Caco-2 (cell line): ENCODE measurements around the gene XPO5. TPM values are rescaled to one million over a fixed set of nuclear protein-coding genes. Genes with fewer than 3 reads are reported as not detected.

Experiments used
- BruUV-seq: library from RNA; stranded (reverse); fragments of 400-500 nt; replicated peaks from 2 replicates; lab custom pipeline; 2021; lab: Mats Ljungman, UMichigan
- CTCF ChIA-PET: fragments of 300-600 bp; sonication (Branson Sonifier 250); formaldehyde crosslinking; loops from one replicate; lab custom pipeline; 2022; ENCODE audit warnings: antibody characterized with exemption; lab: Charles Lee
- POLR2A ChIA-PET: fragments of 300-600 bp; sonication (Branson Sonifier 250); formaldehyde crosslinking; loops from one replicate; lab custom pipeline; 2022; ENCODE audit warnings: antibody characterized with exemption; lab: Charles Lee
- DNase-seq, 2 experiments: peaks; one replicate each; pipeline versions ENCODE4 v3.0.0 to v3.0.0-alpha.2; 2020 to 2022
- H3K27me3 ChIP-seq: replicated peaks from 2 replicates; pipeline ENCODE4 v1.6.0; 2011; ENCODE audit warnings: low read length; ENCODE audit not compliant: control insufficient read depth, insufficient read depth
- H3K36me3 ChIP-seq: 2 replicates; pipeline ENCODE4 v1.5.1; 2011; ENCODE audit warnings: low read length; ENCODE audit not compliant: control insufficient read depth, insufficient read depth
- H3K4me1 ChIP-seq: fragments of 250-450 bp; sonication (Bioruptor Pico); 2 replicates; pipeline ENCODE4 v1.5.1; 2020; ENCODE audit warnings: mild to moderate bottlenecking
- H3K4me3 ChIP-seq: 2 replicates; pipeline ENCODE4 v1.5.1; 2011; ENCODE audit warnings: low read depth, mild to moderate bottlenecking, control low read depth, low read length
- H3K9me3 ChIP-seq: fragments of 250-450 bp; sonication (Bioruptor Pico); 2 replicates; pipeline ENCODE4 v1.5.1; 2020; ENCODE audit warnings: mild to moderate bottlenecking, moderate library complexity
- H3K27ac Mint-ChIP-seq: one replicate; pipeline ENCODE4 v1.8.0; 2022; ENCODE audit warnings: mixed read lengths; ENCODE audit not compliant: unreplicated experiment
- H3K27me3 Mint-ChIP-seq: one replicate; pipeline ENCODE4 v1.8.0; 2022; ENCODE audit warnings: mixed read lengths; ENCODE audit not compliant: insufficient read depth, unreplicated experiment
- H3K36me3 Mint-ChIP-seq: one replicate; pipeline ENCODE4 v1.8.0; 2022; ENCODE audit warnings: mild to moderate bottlenecking, mixed read lengths; ENCODE audit not compliant: insufficient read depth, unreplicated experiment
- H3K4me1 Mint-ChIP-seq: one replicate; pipeline ENCODE4 v1.8.0; 2022; ENCODE audit warnings: low read depth, mixed read lengths; ENCODE audit not compliant: unreplicated experiment
- H3K4me3 Mint-ChIP-seq: one replicate; pipeline ENCODE4 v1.8.0; 2022; ENCODE audit warnings: mild to moderate bottlenecking, moderate library complexity, mixed read lengths; ENCODE audit not compliant: unreplicated experiment
- H3K9me3 Mint-ChIP-seq: one replicate; pipeline ENCODE4 v1.8.0; 2022; ENCODE audit warnings: mixed read lengths; ENCODE audit not compliant: unreplicated experiment
- intact Hi-C: fragments of 100-400 bp; cut with micrococcal nuclease; formaldehyde crosslinking; loops from one replicate; pipeline ENCODE4 v1.10.0; 2022; ENCODE audit not compliant: unreplicated experiment
- total RNA-seq: library from RNA; stranded (reverse); gene quantifications from 2 replicates; pipeline ENCODE4 v1.2.3, GENCODE V29; 2022
- TF ChIP-seq, protein P1 (sequence below), 2 experiments: fragments of 200-600 bp in 1 of 2; IDR thresholded peaks; 1 replicate in 1 of 2; 2 replicates in 1 of 2; pipeline versions ENCODE4 v1.5.1 to v1.8.0; 2011 to 2022; ENCODE audit warnings: antibody characterized with exemption in 1 of 2, control low read depth in 1 of 2, inconsistent platforms in 1 of 2, low read depth in 1 of 2, low read length in 1 of 2, mild to moderate bottlenecking in 1 of 2, moderate library complexity in 1 of 2; ENCODE audit not compliant: insufficient read depth in 1 of 2, severe bottlenecking in 1 of 2, unreplicated experiment in 1 of 2

The XPO5 gene
- total RNA-seq, 1 experiment from 2014 or later = 79.3 TPM

DNA sequence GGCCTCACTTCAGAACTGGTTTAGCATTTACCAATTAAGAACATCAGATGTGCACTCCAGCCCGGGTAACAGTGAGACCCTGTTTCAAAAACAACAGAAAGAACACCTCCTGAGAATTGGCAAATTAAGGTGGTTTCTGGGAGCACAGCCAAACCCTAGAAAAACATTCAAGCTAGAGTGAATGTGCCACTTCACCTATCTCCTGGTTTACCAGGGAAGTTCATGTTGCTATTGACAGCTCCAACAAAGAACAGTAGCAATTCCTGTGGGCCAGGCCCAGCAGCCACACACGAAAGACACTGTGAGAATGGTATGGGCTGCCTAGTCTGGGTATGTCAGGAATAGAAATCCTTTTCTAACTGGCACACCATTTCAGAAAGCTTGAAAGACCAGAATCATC, 54.0 kb downstream of the XPO5 start:
- Mint-ChIP-seq H3K4me1 (peaks cover 9% of the 10 kb centered on the region), H3K4me3 (no peak overlapping the region), H3K36me3 (peaks cover 46% of the 10 kb centered on the region), H3K27ac (no peak overlapping the region), H3K9me3 (no peaks in the 10 kb centered on the region), H3K27me3 (no peaks in the 10 kb centered on the region)
- TF ChIP-seq, protein P1, sequence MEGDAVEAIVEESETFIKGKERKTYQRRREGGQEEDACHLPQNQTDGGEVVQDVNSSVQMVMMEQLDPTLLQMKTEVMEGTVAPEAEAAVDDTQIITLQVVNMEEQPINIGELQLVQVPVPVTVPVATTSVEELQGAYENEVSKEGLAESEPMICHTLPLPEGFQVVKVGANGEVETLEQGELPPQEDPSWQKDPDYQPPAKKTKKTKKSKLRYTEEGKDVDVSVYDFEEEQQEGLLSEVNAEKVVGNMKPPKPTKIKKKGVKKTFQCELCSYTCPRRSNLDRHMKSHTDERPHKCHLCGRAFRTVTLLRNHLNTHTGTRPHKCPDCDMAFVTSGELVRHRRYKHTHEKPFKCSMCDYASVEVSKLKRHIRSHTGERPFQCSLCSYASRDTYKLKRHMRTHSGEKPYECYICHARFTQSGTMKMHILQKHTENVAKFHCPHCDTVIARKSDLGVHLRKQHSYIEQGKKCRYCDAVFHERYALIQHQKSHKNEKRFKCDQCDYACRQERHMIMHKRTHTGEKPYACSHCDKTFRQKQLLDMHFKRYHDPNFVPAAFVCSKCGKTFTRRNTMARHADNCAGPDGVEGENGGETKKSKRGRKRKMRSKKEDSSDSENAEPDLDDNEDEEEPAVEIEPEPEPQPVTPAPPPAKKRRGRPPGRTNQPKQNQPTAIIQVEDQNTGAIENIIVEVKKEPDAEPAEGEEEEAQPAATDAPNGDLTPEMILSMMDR (IDR thresholded peaks at IDR 0.05; ENCODE audit: insufficient read depth in 1 of 2, low read depth in 1 of 2, low read length in 1 of 2, severe bottlenecking in 1 of 2, unreplicated experiment in 1 of 2) = no peak
- DNase-seq = no peak
- peaks cover 5% of the 10 kb centered on the region for H3K36me3 ChIP-seq
- no peak overlapping the region for H3K4me3 ChIP-seq
- intact Hi-C loops = no loop called here
- BruUV-seq = no TSS peak
- POLR2A ChIA-PET = no interaction called here
- peaks cover 17% of the 10 kb centered on the region for H3K4me1 ChIP-seq
- H3K27me3 ChIP-seq = no peaks in the 10 kb centered on the region
- no peaks in the 10 kb centered on the region for H3K9me3 ChIP-seq
- CTCF ChIA-PET = no interaction called here

DNA sequence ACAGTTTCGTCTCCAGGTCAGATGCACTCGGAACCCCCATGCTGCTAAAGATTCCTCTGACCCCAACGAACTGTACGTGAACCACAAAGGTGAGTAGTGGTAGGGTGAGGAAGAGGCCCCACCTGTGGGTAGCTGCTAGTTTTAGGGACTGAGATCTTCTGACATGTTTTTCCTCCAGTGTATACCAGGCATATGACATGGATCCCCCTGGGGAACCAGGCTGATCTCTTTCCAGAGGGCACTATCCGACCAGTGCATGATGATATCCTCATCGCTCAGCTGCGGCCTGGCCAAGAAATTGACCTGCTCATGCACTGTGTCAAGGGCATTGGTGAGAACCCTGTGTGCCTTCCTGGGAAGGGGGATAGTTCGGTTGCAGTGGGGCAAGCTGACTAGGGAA, 55.7 kb downstream of the XPO5 start:
- Mint-ChIP-seq H3K27ac (no peak overlapping the region), H3K4me3 (no peak overlapping the region), H3K36me3 (peaks cover 28% of the 10 kb centered on the region), H3K4me1 (peaks cover 13% of the 10 kb centered on the region), H3K9me3 (no peaks in the 10 kb centered on the region), H3K27me3 (no peaks in the 10 kb centered on the region)
- no peaks in the 10 kb centered on the region for H3K27me3 ChIP-seq
- CTCF ChIA-PET = interaction anchor here (0.5 kb wide), 1 partner anchor 65 kb away, joined by 3 read pairs; the partner anchor contains the start of gene DLK2
- TF ChIP-seq, protein P1 (IDR thresholded peaks at IDR 0.05; ENCODE audit: insufficient read depth in 1 of 2, low read depth in 1 of 2, low read length in 1 of 2, severe bottlenecking in 1 of 2, unreplicated experiment in 1 of 2) = no peak
- H3K36me3 ChIP-seq = peaks cover 6% of the 10 kb centered on the region
- POLR2A ChIA-PET = interaction anchor here (0.6 kb wide), 1 partner anchor 17 kb away, joined by 7 read pairs; no protein-coding TSS in a partner anchor
- DNase-seq = no peak
- no TSS peak for BruUV-seq
- no peaks in the 10 kb centered on the region for H3K9me3 ChIP-seq
- intact Hi-C loops = no loop called here
- H3K4me3 ChIP-seq = no peak overlapping the region
- peaks cover 17% of the 10 kb centered on the region for H3K4me1 ChIP-seq

DNA sequence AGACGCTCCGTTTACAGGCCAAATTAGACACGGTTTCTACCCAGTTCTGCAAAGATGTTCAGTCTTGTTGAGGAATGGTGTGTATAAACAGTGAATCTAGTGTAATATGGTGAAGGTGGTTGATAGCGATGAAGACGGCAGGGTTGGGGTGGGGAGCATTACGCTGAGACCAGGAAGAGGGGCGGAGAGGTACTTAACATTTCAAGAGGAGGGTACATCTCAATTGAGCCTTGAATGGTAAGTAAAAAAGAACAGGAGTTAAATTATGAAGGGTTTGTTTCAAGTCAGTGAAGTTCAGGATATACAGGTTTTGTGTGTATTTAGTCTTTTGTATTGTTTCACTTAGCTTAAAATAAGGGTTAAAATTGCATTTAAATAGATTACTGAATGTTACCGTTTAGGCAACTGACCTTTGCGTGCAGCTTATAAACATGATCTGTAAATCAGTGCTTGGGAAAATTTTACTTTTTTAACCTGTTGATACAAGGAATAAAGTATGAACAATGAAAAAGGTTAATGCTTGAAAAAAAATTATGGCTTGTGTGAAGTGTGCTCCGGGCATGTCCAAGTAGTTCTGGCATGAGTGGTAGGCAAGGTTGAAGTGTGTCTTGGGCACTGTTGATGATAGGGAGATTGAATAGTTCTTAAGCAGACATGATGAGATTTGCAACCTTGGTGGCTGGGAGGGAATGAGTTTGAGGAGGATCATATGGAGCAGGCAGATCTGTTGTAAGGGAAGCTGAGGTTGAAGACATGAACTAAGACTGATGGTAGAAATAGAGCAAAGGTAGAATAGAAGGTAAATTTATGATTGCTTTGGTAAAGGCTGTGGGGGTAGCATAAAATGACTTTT, 58.1 kb downstream of the XPO5 start:
- peak overlapping the region; percentile 51 for H3K4me3 ChIP-seq
- CTCF ChIA-PET = no interaction called here
- H3K27ac Mint-ChIP-seq = no peak overlapping the region
- POLR2A ChIA-PET = interaction anchor here (1.3 kb wide), 1 partner anchor 8 kb away, joined by 5 read pairs; no protein-coding TSS in a partner anchor
- H3K36me3 ChIP-seq = peaks cover 3% of the 10 kb centered on the region
- H3K9me3 Mint-ChIP-seq = no peaks in the 10 kb centered on the region
- H3K36me3 Mint-ChIP-seq = peaks cover 23% of the 10 kb centered on the region
- H3K4me1 Mint-ChIP-seq = peaks cover 6% of the 10 kb centered on the region
- H3K27me3 Mint-ChIP-seq = no peaks in the 10 kb centered on the region
- 0 out of 2 replicates have a peak, but pooled peaks cover 7% of the 10 kb centered on the region for H3K4me1 ChIP-seq
- H3K9me3 ChIP-seq = no peaks in the 10 kb centered on the region
- no TSS peak for BruUV-seq
- no peak for DNase-seq
- TF ChIP-seq, protein P1 (IDR thresholded peaks at IDR 0.05; ENCODE audit: insufficient read depth in 1 of 2, low read depth in 1 of 2, low read length in 1 of 2, severe bottlenecking in 1 of 2, unreplicated experiment in 1 of 2) = no peak
- no peak overlapping the region for H3K4me3 Mint-ChIP-seq
- intact Hi-C loops = no loop called here
- H3K27me3 ChIP-seq = no peaks in the 10 kb centered on the region
